Cerebellar nuclear complex (tissue), 1 donor: ENCODE results near the gene SHROOM1.
"Not testable (repeated sequence)": the region's sequence is repeated elsewhere in the genome, so short reads cannot be mapped to it uniquely, and the experiment has no call there.

Experiments used
- DNase-seq, 2 experiments: peaks; one replicate each; lab custom pipeline; 2025; lab: John Stamatoyannopoulos, UW

SHROOM1 gene

GRCh38 chr5:132806804-132807162 is 23.7 kb downstream of the SHROOM1 start:
- DNase-seq = not testable (repeated sequence)

GRCh38 chr5:132805872-132806271 is 24.6 kb downstream of the SHROOM1 start:
- DNase-seq = not testable (repeated sequence)

- not testable (repeated sequence) for DNase-seq
These were observed 26.2 kb downstream of the SHROOM1 start for GRCh38 chr5:132804219-132804618.

DNA sequence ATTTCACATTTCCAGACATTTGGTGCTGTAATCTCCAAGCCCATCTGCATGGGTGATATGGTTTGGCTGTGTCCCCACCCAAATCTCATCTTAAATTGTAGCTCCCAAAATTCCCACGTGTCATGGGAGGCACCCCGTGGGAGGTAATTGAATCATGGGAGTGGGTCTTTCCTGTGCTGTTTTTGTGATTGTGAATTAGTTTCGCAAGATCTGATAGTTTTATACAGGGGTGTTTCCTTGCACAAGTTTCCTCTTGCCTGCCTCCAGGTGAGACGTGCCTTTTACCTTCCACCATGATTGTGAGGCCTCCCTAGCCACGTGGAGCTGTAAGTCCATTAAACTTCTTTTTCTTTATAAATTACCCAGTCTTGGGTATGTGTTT is 27.8 kb downstream of the SHROOM1 start:
- not testable (repeated sequence) for DNase-seq

- no peak for DNase-seq
These were observed 28.3 kb downstream of the SHROOM1 start for GRCh38 chr5:132802044-132802684.

DNA sequence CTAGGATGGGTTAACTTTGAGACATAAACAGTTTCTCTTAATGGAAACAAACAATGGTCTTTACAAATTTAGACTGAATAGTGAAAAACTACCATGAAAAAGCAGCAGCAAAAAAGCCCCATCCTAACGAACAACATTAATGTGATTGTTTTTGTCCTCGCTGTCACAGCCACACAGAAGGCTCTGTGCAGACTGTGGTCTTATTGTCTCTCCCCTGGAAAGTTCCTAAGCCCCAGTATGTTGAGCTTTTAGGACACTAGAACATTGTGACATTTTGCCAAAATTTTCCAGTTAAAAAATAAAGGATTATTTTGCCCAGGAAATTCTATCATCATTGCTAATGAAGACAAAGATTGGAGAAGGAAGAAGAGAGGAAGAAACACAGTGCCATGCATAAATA is 29.9 kb downstream of the SHROOM1 start:
- DNase-seq = no peak

GRCh38 chr5:132799392-132799791 is 31.1 kb downstream of the SHROOM1 start:
- DNase-seq = no peak

DNA sequence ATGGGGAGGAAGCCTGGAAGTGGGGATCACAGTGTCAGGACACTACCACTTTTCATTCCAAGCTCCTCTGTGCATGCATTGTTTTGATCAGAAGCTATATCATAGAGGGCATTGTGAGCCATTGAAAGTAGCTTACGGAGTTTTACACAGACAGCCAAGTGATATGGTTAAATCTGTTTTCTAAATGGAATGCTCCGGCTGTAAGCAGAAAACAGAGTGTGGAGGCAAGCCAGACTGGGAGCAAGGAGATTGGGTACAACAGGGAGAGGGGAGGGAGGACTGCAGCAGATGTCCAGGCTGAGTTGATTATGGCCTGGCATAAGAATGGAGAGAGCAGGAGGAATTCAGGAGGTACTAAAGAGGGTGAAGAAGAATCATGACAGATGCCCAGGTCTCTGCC is 32.8 kb downstream of the SHROOM1 start:
- DNase-seq = peak in 1 of 2 experiments; percentile 71

DNA sequence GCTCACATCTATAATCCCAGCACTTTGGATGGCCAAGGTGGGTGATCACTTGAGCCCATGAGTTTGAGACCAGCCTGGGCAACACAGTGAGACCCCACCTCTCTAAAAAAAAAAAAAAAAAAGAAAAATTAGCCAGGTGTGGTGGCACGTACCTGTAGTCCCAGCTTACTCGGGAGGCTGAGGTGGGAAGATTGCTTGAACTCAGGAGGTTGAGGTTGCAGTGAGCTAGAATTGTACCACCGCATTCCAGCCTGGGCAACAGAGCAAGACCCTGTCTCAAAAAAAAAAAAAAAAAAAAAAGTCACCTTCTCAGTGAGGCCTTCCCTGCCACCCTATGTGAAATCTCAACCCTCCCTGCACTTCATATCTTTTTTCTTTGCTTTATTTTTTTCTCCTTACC is 39.4 kb downstream of the SHROOM1 start:
- no peak for DNase-seq

DNA sequence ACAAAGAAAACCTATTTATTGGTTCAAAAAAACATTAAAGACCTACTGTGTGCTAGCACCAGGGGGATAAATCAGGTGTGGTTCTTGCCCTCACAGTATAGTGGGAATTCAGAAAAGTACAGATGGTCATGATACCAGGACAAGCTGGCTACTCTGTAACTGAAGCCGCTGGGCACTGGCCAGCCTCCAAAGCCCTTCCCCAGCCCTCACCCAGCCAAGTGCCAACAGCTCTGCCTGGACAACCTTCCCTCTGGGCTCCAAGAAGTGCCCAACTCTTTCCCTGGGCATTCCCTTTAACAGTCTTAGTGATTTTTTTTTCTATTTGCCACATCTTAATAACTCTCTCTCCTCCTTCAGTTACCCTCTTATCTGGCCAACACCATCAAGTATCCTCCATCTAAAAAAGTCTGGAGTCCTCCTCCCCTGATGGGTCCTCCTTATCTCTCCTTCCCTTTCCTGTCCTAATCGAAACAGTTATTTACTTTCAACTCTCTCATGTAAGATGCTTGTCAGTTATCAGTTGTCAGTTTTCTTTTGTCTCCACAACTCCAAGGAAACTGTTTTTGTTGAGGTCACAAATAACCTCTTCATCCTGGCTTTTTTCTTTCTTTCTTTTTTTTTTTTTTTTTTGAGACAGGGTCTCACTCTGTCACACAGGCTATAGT is 40.1 kb downstream of the SHROOM1 start:
- DNase-seq = peak in 1 of 2 experiments; percentile 65

- peak in 1 of 2 experiments; percentile 66 for DNase-seq
These were observed 41.2 kb downstream of the SHROOM1 start for GRCh38 chr5:132788990-132789886.

- no peak for DNase-seq
These were observed 41.9 kb downstream of the SHROOM1 start for GRCh38 chr5:132788508-132788907.

GRCh38 chr5:132787076-132787475 is 43.4 kb downstream of the SHROOM1 start:
- DNase-seq = no peak

- DNase-seq = no peak
These were observed 44.6 kb downstream of the SHROOM1 start for GRCh38 chr5:132785864-132786263.

- DNase-seq = no peak
These were observed 45.1 kb downstream of the SHROOM1 start for GRCh38 chr5:132785365-132785764.

GRCh38 chr5:132782101-132782500 is 48.3 kb downstream of the SHROOM1 start:
- DNase-seq = no peak

- DNase-seq = no peak
These were observed 49.4 kb downstream of the SHROOM1 start for GRCh38 chr5:132781029-132781428.

- no peak for DNase-seq
These were observed 49.9 kb downstream of the SHROOM1 start for GRCh38 chr5:132780577-132780976.

- no peak for DNase-seq
These were observed 50.5 kb downstream of the SHROOM1 start for GRCh38 chr5:132779961-132780360.

- DNase-seq = no peak
These were observed 51.6 kb downstream of the SHROOM1 start for GRCh38 chr5:132778856-132779255.

DNA sequence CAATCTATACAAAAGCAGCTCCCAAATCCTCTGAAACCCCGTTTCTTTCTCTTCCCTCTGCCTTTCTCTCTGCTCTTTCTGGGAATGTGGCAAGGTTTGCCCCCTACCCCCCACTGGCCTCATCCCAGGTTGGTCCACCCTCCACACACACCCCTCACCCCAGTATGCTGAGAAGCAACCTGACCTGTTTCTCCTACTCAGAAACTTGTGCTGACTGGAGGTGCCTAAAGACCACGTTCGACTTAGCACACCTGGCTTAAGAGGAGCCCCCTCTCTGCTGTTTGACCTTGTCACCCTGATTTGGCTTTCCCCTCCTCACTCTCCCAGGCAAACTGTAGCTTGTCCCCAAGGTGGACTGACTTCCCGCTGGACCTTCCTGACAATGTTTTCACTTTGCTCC is 52.3 kb downstream of the SHROOM1 start:
- no peak for DNase-seq

DNA sequence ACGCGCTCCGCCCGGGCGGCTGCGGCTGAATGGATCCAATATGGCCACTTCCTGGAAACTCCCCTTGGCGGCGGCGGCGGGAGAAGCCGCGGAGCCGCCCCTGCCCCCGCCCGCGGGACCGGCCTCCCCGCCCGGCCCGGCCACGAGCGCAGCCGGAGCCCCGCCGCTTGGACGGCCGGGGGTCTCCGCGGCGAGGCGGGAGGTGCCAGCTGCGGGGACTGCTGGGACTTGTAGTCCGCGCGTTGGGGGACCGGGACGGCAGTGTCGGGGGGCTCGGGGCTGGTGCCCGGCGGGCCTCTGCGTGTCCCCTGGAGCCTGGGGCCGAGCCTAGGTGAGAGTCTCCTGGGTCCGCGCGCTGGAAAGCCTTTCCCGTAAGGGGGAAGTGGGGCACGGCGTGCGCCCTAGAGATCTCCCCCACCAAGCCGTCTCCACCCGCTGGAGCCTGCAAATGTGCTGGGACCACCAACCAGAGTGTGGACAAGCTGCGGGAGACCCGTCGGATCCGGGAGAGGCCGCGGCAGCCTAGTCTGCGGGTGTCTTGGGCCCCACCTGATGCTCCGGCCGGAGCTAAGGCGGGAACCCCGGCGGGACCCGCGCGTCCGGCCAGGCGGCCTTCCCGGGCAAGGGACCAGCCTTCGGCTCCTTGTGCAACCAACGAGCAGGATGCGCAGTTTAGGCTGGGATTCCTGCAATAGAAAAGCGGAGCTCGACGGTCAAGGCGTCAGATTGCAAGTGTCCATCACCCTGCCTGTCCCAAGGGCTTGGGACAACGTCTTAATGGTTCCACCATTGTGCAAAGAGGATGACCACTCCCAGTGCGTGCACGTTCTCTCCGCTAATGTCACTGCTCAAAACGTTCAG is 53.0 kb downstream of the SHROOM1 start, which contains the start of gene SEPTIN8:
Gene SEPTIN8 (minus strand): TSS at position 31 of the 861 bp plus-strand sequence. CDS start 102 bp downstream, outside the sequence.
- DNase-seq = no peak
